Measurements from ENCODE around the gene KLK15. TPM values are rescaled to one million over a fixed set of nuclear protein-coding genes. Genes with fewer than 3 reads are reported as not detected.

Gene KLK15
- total and polyA plus RNA-seq, 10 of the 15 experiments (the other 5 are each of a cell fraction or from before 2014, with no cell fraction given) = 0.04 to 0.08 TPM; not detected in 8

- TF ChIP-seq, protein P1, sequence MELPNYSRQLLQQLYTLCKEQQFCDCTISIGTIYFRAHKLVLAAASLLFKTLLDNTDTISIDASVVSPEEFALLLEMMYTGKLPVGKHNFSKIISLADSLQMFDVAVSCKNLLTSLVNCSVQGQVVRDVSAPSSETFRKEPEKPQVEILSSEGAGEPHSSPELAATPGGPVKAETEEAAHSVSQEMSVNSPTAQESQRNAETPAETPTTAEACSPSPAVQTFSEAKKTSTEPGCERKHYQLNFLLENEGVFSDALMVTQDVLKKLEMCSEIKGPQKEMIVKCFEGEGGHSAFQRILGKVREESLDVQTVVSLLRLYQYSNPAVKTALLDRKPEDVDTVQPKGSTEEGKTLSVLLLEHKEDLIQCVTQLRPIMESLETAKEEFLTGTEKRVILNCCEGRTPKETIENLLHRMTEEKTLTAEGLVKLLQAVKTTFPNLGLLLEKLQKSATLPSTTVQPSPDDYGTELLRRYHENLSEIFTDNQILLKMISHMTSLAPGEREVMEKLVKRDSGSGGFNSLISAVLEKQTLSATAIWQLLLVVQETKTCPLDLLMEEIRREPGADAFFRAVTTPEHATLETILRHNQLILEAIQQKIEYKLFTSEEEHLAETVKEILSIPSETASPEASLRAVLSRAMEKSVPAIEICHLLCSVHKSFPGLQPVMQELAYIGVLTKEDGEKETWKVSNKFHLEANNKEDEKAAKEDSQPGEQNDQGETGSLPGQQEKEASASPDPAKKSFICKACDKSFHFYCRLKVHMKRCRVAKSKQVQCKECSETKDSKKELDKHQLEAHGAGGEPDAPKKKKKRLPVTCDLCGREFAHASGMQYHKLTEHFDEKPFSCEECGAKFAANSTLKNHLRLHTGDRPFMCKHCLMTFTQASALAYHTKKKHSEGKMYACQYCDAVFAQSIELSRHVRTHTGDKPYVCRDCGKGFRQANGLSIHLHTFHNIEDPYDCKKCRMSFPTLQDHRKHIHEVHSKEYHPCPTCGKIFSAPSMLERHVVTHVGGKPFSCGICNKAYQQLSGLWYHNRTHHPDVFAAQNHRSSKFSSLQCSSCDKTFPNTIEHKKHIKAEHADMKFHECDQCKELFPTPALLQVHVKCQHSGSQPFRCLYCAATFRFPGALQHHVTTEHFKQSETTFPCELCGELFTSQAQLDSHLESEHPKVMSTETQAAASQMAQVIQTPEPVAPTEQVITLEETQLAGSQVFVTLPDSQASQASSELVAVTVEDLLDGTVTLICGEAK (IDR thresholded peaks at IDR 0.05; ENCODE audit: borderline replicate concordance) = no peak
- TF ChIP-seq SUPT20H (IDR thresholded peaks at IDR 0.05; ENCODE audit: borderline replicate concordance, control insufficient read depth, low read depth, low read length) = no peak
These were observed 37.2 kb downstream of the KLK15 start (continued) for GRCh38 chr19:50796128-50796633.

DNA sequence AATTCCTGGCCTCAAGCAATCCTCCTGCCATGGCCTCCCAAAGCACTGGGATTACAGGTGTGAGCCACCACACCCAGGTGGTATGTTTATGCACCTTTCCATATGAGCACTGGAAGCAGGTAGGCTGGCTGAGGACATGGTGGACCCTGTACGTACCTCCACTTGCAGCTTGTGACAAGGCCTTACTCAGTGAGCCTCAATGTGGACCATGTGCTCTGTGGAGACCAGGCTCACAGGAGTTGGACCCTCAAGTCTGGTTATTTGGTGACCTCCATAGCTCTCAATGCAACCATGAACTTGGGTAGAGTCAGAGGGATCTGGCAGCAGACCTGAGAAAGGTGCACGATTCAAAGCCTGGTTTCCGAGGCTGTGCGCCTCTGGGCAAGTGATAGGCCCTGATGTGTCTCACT is 37.7 kb downstream of the KLK15 start:
- Histone ChIP-seq H3K4me1 (ENCODE audit: control insufficient read depth, insufficient read depth, low read length) (peaks cover 5% of the 10 kb centered on the region), H3K27me3 (replicated peaks in 1 of 2; ENCODE audit: control insufficient read depth in 2 of 2, insufficient read depth in 2 of 2, low read length in 1 of 2) (no peaks in the 10 kb centered on the region), H2AFZ (ENCODE audit: control insufficient read depth, low read depth, low read length) (no peak overlapping the region), H3K9me3 (replicated peaks; ENCODE audit: control insufficient read depth, insufficient read depth, low read length) (no peaks in the 10 kb centered on the region), H3K36me3 (ENCODE audit: control insufficient read depth in 2 of 2, insufficient read depth in 2 of 2, low read length in 1 of 2) (peaks cover 21 to 33% of the 10 kb centered on the region in 2 experiments; a peak in 3 of 4 replicates), H3K9ac (ENCODE audit: control insufficient read depth, insufficient read depth, low read length) (no peak overlapping the region), H3K79me2 (ENCODE audit: control insufficient read depth, insufficient read depth, low read length) (peaks cover 15% of the 10 kb centered on the region), H3K4me2 (ENCODE audit: control insufficient read depth, insufficient read depth) (no peak overlapping the region), H3K4me3 (no peak overlapping the region), H4K20me1 (ENCODE audit: control insufficient read depth, insufficient read depth) (peaks cover 8% of the 10 kb centered on the region), H3K27ac (ENCODE audit: control insufficient read depth, insufficient read depth) (no peak overlapping the region)
- no TSS peak for BruUV-seq (replicated peaks)
- no peak for DNase-seq (ENCODE audit: low read depth, low spot score)
- 80% methylated on average over 4 of the region's 4 CpGs for WGBS (ENCODE audit: insufficient coverage, insufficient replicate concordance, low lambda C conversion rate, missing lambda C conversion rate)
- in situ Hi-C loops (cut with MboI) (no loop called here), intact Hi-C loops (cut with micrococcal nuclease; ENCODE audit: unreplicated experiment) (loop anchor here (2.0 kb wide), 1 partner anchor 127 kb away; no protein-coding TSS in a partner anchor)
- RAD21 ChIA-PET (ENCODE audit: unreplicated experiment) = interaction anchor here (0.6 to 6.7 kb wide), 2 partner anchors 122 to 126 kb away, joined by 3 to 35 read pairs; no protein-coding TSS in a partner anchor
- 0 out of 2 replicates have a peak, but pooled peaks have one; percentile 4 for TF ChIP-seq BACH1 (IDR thresholded peaks at IDR 0.05; ENCODE audit: borderline replicate concordance)
- no peak for TF ChIP-seq KDM1A (IDR thresholded peaks at IDR 0.05; ENCODE audit: borderline replicate concordance)
- no peak for TF ChIP-seq BRCA1 (IDR thresholded peaks at IDR 0.05; ENCODE audit: low read depth, low read length)
- TF ChIP-seq BCL3 (IDR thresholded peaks at IDR 0.05; ENCODE audit: borderline replicate concordance, insufficient read depth, low read depth, low read length, poor library complexity, severe bottlenecking) = peak; percentile 71
- peak; percentile 85 for TF ChIP-seq ZBED1 (IDR thresholded peaks at IDR 0.05; ENCODE audit: borderline replicate concordance)
- TF ChIP-seq POLR2A (IDR thresholded peaks at IDR 0.05; ENCODE audit: low read depth, low read length) = peak; percentile 1; the same call in 1 of the 2 replicates
- 0 out of 2 replicates have a peak, but pooled peaks have one; percentile 16 for TF ChIP-seq MTA3 (IDR thresholded peaks at IDR 0.05; ENCODE audit: borderline replicate concordance, low read length)
- no peak for TF ChIP-seq NFYA (IDR thresholded peaks at IDR 0.05; ENCODE audit: borderline replicate concordance, low read depth, low read length)
- ATAC-seq = no peak; the same call in 1 of the 3 replicates
- peak; percentile 54 for FAIRE-seq
- SMC1A ChIA-PET (ENCODE audit: uncharacterized antibody, unreplicated experiment) = interaction anchor here (0.8 to 2.0 kb wide), 3 partner anchors 25 to 126 kb away, joined by 3 to 7 read pairs (median 3); no protein-coding TSS in a partner anchor
- POLR2A ChIA-PET = interaction anchor here (0.5 to 1.1 kb wide), 3 partner anchors 17 to 122 kb away, joined by 3 to 5 read pairs (median 3); no protein-coding TSS in a partner anchor
- CTCF ChIA-PET = interaction anchor here (1.2 to 3.4 kb wide), 2 partner anchors 110 to 126 kb away, joined by 5 to 24 read pairs; no protein-coding TSS in a partner anchor
